ENCODE measurements around the gene MRPL17.

Gene MRPL17

GRCh38 chr11:6654281-6655019 lies 28.7 kb downstream of the MRPL17 start:
- Histone ChIP-seq H3K4me3 (ENCODE audit: low read depth, low read length) (peak overlapping the region; percentile 70), H3K36me3 (ENCODE audit: control insufficient read depth, insufficient read depth, low read length) (no peaks in the 10 kb centered on the region), H3K27me3 (ENCODE audit: control insufficient read depth, insufficient read depth, low read length) (peaks cover 32% of the 10 kb centered on the region), H3K27ac (ENCODE audit: low read depth, low read length) (no peak overlapping the region), H3K9ac (ENCODE audit: low read depth, low read length) (no peak overlapping the region), H3K4me1 (ENCODE audit: control insufficient read depth, insufficient read depth, low read length) (peaks cover 9% of the 10 kb centered on the region; the same call in 1 of the 2 replicates), H3K9me3 (ENCODE audit: control insufficient read depth, insufficient read depth, low read length) (no peaks in the 10 kb centered on the region)

GRCh38 chr11:6653656-6654055 lies 29.5 kb downstream of the MRPL17 start:
- Histone ChIP-seq H3K4me3 (ENCODE audit: low read depth, low read length) (no peak overlapping the region), H3K36me3 (ENCODE audit: control insufficient read depth, insufficient read depth, low read length) (no peaks in the 10 kb centered on the region), H3K27ac (ENCODE audit: low read depth, low read length) (no peak overlapping the region), H3K27me3 (ENCODE audit: control insufficient read depth, insufficient read depth, low read length) (peaks cover 32% of the 10 kb centered on the region), H3K9me3 (ENCODE audit: control insufficient read depth, insufficient read depth, low read length) (no peaks in the 10 kb centered on the region), H3K9ac (ENCODE audit: low read depth, low read length) (no peak overlapping the region), H3K4me1 (ENCODE audit: control insufficient read depth, insufficient read depth, low read length) (peaks cover 9% of the 10 kb centered on the region; the same call in 1 of the 2 replicates)

- H3K36me3 ChIP-seq (ENCODE audit: control insufficient read depth, insufficient read depth, low read length), result no peaks in the 10 kb centered on the region
- H3K9ac ChIP-seq (ENCODE audit: low read depth, low read length), result no peak overlapping the region
- peaks cover 32% of the 10 kb centered on the region for H3K27me3 ChIP-seq (ENCODE audit: control insufficient read depth, insufficient read depth, low read length)
- peaks cover 9% of the 10 kb centered on the region; the same call in 1 of the 2 replicates for H3K4me1 ChIP-seq (ENCODE audit: control insufficient read depth, insufficient read depth, low read length)
- no peaks in the 10 kb centered on the region for H3K9me3 ChIP-seq (ENCODE audit: control insufficient read depth, insufficient read depth, low read length)
- no peak overlapping the region for H3K27ac ChIP-seq (ENCODE audit: low read depth, low read length)
- no peak overlapping the region for H3K4me3 ChIP-seq (ENCODE audit: low read depth, low read length)
These were observed 30.0 kb downstream of the MRPL17 start for GRCh38 chr11:6653097-6653496.

- Histone ChIP-seq H3K27me3 (ENCODE audit: control insufficient read depth, insufficient read depth, low read length) (peaks cover 25% of the 10 kb centered on the region), H3K27ac (ENCODE audit: low read depth, low read length) (no peak overlapping the region), H3K36me3 (ENCODE audit: control insufficient read depth, insufficient read depth, low read length) (no peaks in the 10 kb centered on the region), H3K9ac (ENCODE audit: low read depth, low read length) (no peak overlapping the region), H3K9me3 (ENCODE audit: control insufficient read depth, insufficient read depth, low read length) (no peaks in the 10 kb centered on the region), H3K4me3 (ENCODE audit: low read depth, low read length) (no peak overlapping the region), H3K4me1 (ENCODE audit: control insufficient read depth, insufficient read depth, low read length) (peaks cover 13% of the 10 kb centered on the region)
These were observed 31.0 kb downstream of the MRPL17 start for GRCh38 chr11:6652182-6652581.

GRCh38 chr11:6650980-6651379 lies 32.2 kb downstream of the MRPL17 start:
- Histone ChIP-seq H3K27ac (ENCODE audit: low read depth, low read length) (no peak overlapping the region), H3K4me1 (ENCODE audit: control insufficient read depth, insufficient read depth, low read length) (peaks cover 15% of the 10 kb centered on the region), H3K27me3 (ENCODE audit: control insufficient read depth, insufficient read depth, low read length) (peaks cover 15% of the 10 kb centered on the region), H3K36me3 (ENCODE audit: control insufficient read depth, insufficient read depth, low read length) (no peaks in the 10 kb centered on the region), H3K9me3 (ENCODE audit: control insufficient read depth, insufficient read depth, low read length) (no peaks in the 10 kb centered on the region), H3K4me3 (ENCODE audit: low read depth, low read length) (no peak overlapping the region), H3K9ac (ENCODE audit: low read depth, low read length) (no peak overlapping the region)

GRCh38 chr11:6650104-6650503 lies 33.0 kb downstream of the MRPL17 start:
- Histone ChIP-seq H3K4me1 (ENCODE audit: control insufficient read depth, insufficient read depth, low read length) (peaks cover 15% of the 10 kb centered on the region), H3K27me3 (ENCODE audit: control insufficient read depth, insufficient read depth, low read length) (peaks cover 14% of the 10 kb centered on the region), H3K9me3 (ENCODE audit: control insufficient read depth, insufficient read depth, low read length) (no peaks in the 10 kb centered on the region), H3K27ac (ENCODE audit: low read depth, low read length) (no peak overlapping the region), H3K9ac (ENCODE audit: low read depth, low read length) (no peak overlapping the region), H3K4me3 (ENCODE audit: low read depth, low read length) (no peak overlapping the region), H3K36me3 (ENCODE audit: control insufficient read depth, insufficient read depth, low read length) (no peaks in the 10 kb centered on the region)

- Histone ChIP-seq H3K4me1 (ENCODE audit: control insufficient read depth, insufficient read depth, low read length) (peaks cover 15% of the 10 kb centered on the region), H3K27ac (ENCODE audit: low read depth, low read length) (no peak overlapping the region), H3K4me3 (ENCODE audit: low read depth, low read length) (no peak overlapping the region), H3K27me3 (ENCODE audit: control insufficient read depth, insufficient read depth, low read length) (no peaks in the 10 kb centered on the region), H3K36me3 (ENCODE audit: control insufficient read depth, insufficient read depth, low read length) (no peaks in the 10 kb centered on the region), H3K9me3 (ENCODE audit: control insufficient read depth, insufficient read depth, low read length) (no peaks in the 10 kb centered on the region), H3K9ac (ENCODE audit: low read depth, low read length) (no peak overlapping the region)
These were observed 34.6 kb downstream of the MRPL17 start for GRCh38 chr11:6648501-6648900.

- Histone ChIP-seq H3K4me3 (ENCODE audit: low read depth, low read length) (no peak overlapping the region), H3K27me3 (ENCODE audit: control insufficient read depth, insufficient read depth, low read length) (no peaks in the 10 kb centered on the region), H3K9ac (ENCODE audit: low read depth, low read length) (no peak overlapping the region), H3K36me3 (ENCODE audit: control insufficient read depth, insufficient read depth, low read length) (no peaks in the 10 kb centered on the region), H3K9me3 (ENCODE audit: control insufficient read depth, insufficient read depth, low read length) (no peaks in the 10 kb centered on the region), H3K4me1 (ENCODE audit: control insufficient read depth, insufficient read depth, low read length) (peaks cover 15% of the 10 kb centered on the region), H3K27ac (ENCODE audit: low read depth, low read length) (no peak overlapping the region)
These were observed 35.3 kb downstream of the MRPL17 start for GRCh38 chr11:6647836-6648235.

- H3K36me3 ChIP-seq (ENCODE audit: control insufficient read depth, insufficient read depth, low read length), result no peaks in the 10 kb centered on the region
- H3K27ac ChIP-seq (ENCODE audit: low read depth, low read length), result no peak overlapping the region
- H3K27me3 ChIP-seq (ENCODE audit: control insufficient read depth, insufficient read depth, low read length), result no peaks in the 10 kb centered on the region
- peaks cover 15% of the 10 kb centered on the region for H3K4me1 ChIP-seq (ENCODE audit: control insufficient read depth, insufficient read depth, low read length)
- no peaks in the 10 kb centered on the region for H3K9me3 ChIP-seq (ENCODE audit: control insufficient read depth, insufficient read depth, low read length)
- H3K9ac ChIP-seq (ENCODE audit: low read depth, low read length), result no peak overlapping the region
- no peak overlapping the region for H3K4me3 ChIP-seq (ENCODE audit: low read depth, low read length)
These were observed 36.0 kb downstream of the MRPL17 start for GRCh38 chr11:6646918-6647679.

- H3K4me1 ChIP-seq (ENCODE audit: control insufficient read depth, insufficient read depth, low read length), result peaks cover 15% of the 10 kb centered on the region
- no peak overlapping the region for H3K4me3 ChIP-seq (ENCODE audit: low read depth, low read length)
- H3K9ac ChIP-seq (ENCODE audit: low read depth, low read length), result no peak overlapping the region
These were observed 36.6 kb downstream of the MRPL17 start for GRCh38 chr11:6646576-6646917.

GRCh38 chr11:6646071-6646470 lies 37.1 kb downstream of the MRPL17 start:
- H3K4me1 ChIP-seq (ENCODE audit: control insufficient read depth, insufficient read depth, low read length), result peaks cover 15% of the 10 kb centered on the region
- H3K9me3 ChIP-seq (ENCODE audit: control insufficient read depth, insufficient read depth, low read length), result no peaks in the 10 kb centered on the region
- H3K27ac ChIP-seq (ENCODE audit: low read depth, low read length), result no peak overlapping the region
- H3K4me3 ChIP-seq (ENCODE audit: low read depth, low read length), result no peak overlapping the region
- no peaks in the 10 kb centered on the region for H3K36me3 ChIP-seq (ENCODE audit: control insufficient read depth, insufficient read depth, low read length)
- H3K27me3 ChIP-seq (ENCODE audit: control insufficient read depth, insufficient read depth, low read length), result no peaks in the 10 kb centered on the region
- H3K9ac ChIP-seq (ENCODE audit: low read depth, low read length), result no peak overlapping the region

More at GRCh38 chr11:6646576-6646917, 36.6 kb downstream of the MRPL17 start:
- Histone ChIP-seq H3K36me3 (ENCODE audit: control insufficient read depth, insufficient read depth, low read length) (no peaks in the 10 kb centered on the region), H3K9me3 (ENCODE audit: control insufficient read depth, insufficient read depth, low read length) (no peaks in the 10 kb centered on the region), H3K27ac (ENCODE audit: low read depth, low read length) (no peak overlapping the region), H3K27me3 (ENCODE audit: control insufficient read depth, insufficient read depth, low read length) (no peaks in the 10 kb centered on the region)
